ENCODE results near the gene E2F3. TPM values are rescaled to one million over a fixed set of nuclear protein-coding genes. Genes with fewer than 3 reads are reported as not detected.

Gene E2F3
- polyA plus RNA-seq, 3 donors: 7.5 to 14.6 (median 8.9) TPM

- no peak overlapping the region for H2AFZ ChIP-seq (ENCODE audit: insufficient read depth, low read depth, low read length, poor library complexity, severe bottlenecking)
- no peak overlapping the region for H3K9ac ChIP-seq (ENCODE audit: insufficient read depth, low read length, poor library complexity, severe bottlenecking)
- no peak for TF ChIP-seq CTCF (IDR thresholded peaks at IDR 0.05)
- H4K20me1 ChIP-seq (ENCODE audit: insufficient read depth, low read length): peaks cover 47% of the 10 kb centered on the region
- no peak for DNase-seq
- no peaks in the 10 kb centered on the region for H3K9me3 ChIP-seq (replicated peaks in 1 of 2; ENCODE audit: control insufficient read depth in 1 of 2, insufficient read depth in 1 of 2, low read length in 2 of 2)
- peak overlapping the region in 1 of 2 donors; percentile 45 for H3K27ac ChIP-seq (ENCODE audit: low read depth in 1 of 2, low read length in 2 of 2)
- H3K4me3 Mint-ChIP-seq: no peak overlapping the region
- peak overlapping the region in 2 of 7 donors; percentile 38 to 46 for H3K27ac Mint-ChIP-seq
- no peaks in the 10 kb centered on the region for H3K9me3 Mint-ChIP-seq
- H3K4me2 ChIP-seq (replicated peaks; ENCODE audit: extremely low read depth, low read length, poor library complexity, severe bottlenecking): no peak overlapping the region
- no peak overlapping the region for H3K4me3 ChIP-seq (replicated peaks in 1 of 3; ENCODE audit: low read depth in 2 of 3, low read length in 3 of 3)
- intact Hi-C loops (cut with micrococcal nuclease): no loop called here
- H3K4me1 ChIP-seq (ENCODE audit: control insufficient read depth in 1 of 2, insufficient read depth in 2 of 2, low read length in 2 of 2): peaks cover 26 to 29% of the 10 kb centered on the region in 2 donors
- peaks cover 22 to 42% of the 10 kb centered on the region in 2 donors for H3K36me3 ChIP-seq (replicated peaks in 1 of 2; ENCODE audit: control insufficient read depth in 1 of 2, insufficient read depth in 2 of 2, low read length in 2 of 2)
- H3K4me1 Mint-ChIP-seq: peaks cover 58% of the 10 kb centered on the region
- peaks cover 26 to 40% of the 10 kb centered on the region in 2 donors for H3K36me3 Mint-ChIP-seq
- H3K79me2 ChIP-seq (ENCODE audit: insufficient read depth, low read length): peaks cover 93% of the 10 kb centered on the region
- WGBS (ENCODE audit: insufficient coverage): no CpG with 5 or more reads among the region's 2 CpGs
- H3K27me3 Mint-ChIP-seq (ENCODE audit: low read depth in 3 of 3): peaks cover 0 to 3% (median 2%) of the 10 kb centered on the region in 3 donors
- H3K27me3 ChIP-seq (ENCODE audit: control insufficient read depth in 2 of 2, insufficient read depth in 2 of 2, low read length in 2 of 2): no peaks in the 10 kb centered on the region
Observed at GRCh38 chr6:20477485-20477884, 75.8 kb downstream of the E2F3 start.

GRCh38 chr6:20479060-20479459, 77.4 kb downstream of the E2F3 start:
- Histone ChIP-seq H3K4me2 (replicated peaks; ENCODE audit: extremely low read depth, low read length, poor library complexity, severe bottlenecking) (no peak overlapping the region), H3K27me3 (ENCODE audit: control insufficient read depth in 2 of 2, insufficient read depth in 2 of 2, low read length in 2 of 2) (no peaks in the 10 kb centered on the region), H3K27ac (ENCODE audit: low read depth in 1 of 2, low read length in 2 of 2) (peak overlapping the region in 1 of 2 donors; percentile 32), H3K79me2 (ENCODE audit: insufficient read depth, low read length) (peaks cover 82% of the 10 kb centered on the region), H3K9me3 (replicated peaks in 1 of 2; ENCODE audit: control insufficient read depth in 1 of 2, insufficient read depth in 1 of 2, low read length in 2 of 2) (no peaks in the 10 kb centered on the region), H3K9ac (ENCODE audit: insufficient read depth, low read length, poor library complexity, severe bottlenecking) (no peak overlapping the region), H3K4me1 (ENCODE audit: control insufficient read depth in 1 of 2, insufficient read depth in 2 of 2, low read length in 2 of 2) (peaks cover 41 to 42% of the 10 kb centered on the region in 2 donors), H3K4me3 (replicated peaks in 1 of 3; ENCODE audit: low read depth in 2 of 3, low read length in 3 of 3) (no peak overlapping the region), H2AFZ (ENCODE audit: insufficient read depth, low read depth, low read length, poor library complexity, severe bottlenecking) (no peak overlapping the region), H3K36me3 (replicated peaks in 1 of 2; ENCODE audit: control insufficient read depth in 1 of 2, insufficient read depth in 2 of 2, low read length in 2 of 2) (peaks cover 22 to 42% of the 10 kb centered on the region in 2 donors), H4K20me1 (ENCODE audit: insufficient read depth, low read length) (peaks cover 33% of the 10 kb centered on the region)
- DNase-seq: no peak
- peak overlapping the region in 3 of 7 donors; percentile 48 to 81 (median 72) for H3K27ac Mint-ChIP-seq
- H3K4me3 Mint-ChIP-seq: no peak overlapping the region
- H3K4me1 Mint-ChIP-seq: peaks cover 68% of the 10 kb centered on the region
- peaks cover 0 to 2% (median 0%) of the 10 kb centered on the region in 3 donors for H3K27me3 Mint-ChIP-seq (ENCODE audit: low read depth in 3 of 3)
- no peaks in the 10 kb centered on the region for H3K9me3 Mint-ChIP-seq
- H3K36me3 Mint-ChIP-seq: peaks cover 31 to 48% of the 10 kb centered on the region in 2 donors
- 100% methylated on average over 1 of the region's 5 CpGs for WGBS (ENCODE audit: insufficient coverage)
- intact Hi-C loops (cut with micrococcal nuclease): no loop called here
- no peak for TF ChIP-seq CTCF (IDR thresholded peaks at IDR 0.05)

Measured in CD14-positive monocyte (primary cell).